ENCODE data around the gene GPNMB. TPM values are rescaled to one million over a fixed set of nuclear protein-coding genes. Genes with fewer than 3 reads are reported as not detected.

GPNMB gene
- total and polyA plus RNA-seq, 10 of the 15 experiments (the other 5 are each of a cell fraction or from before 2014, with no cell fraction given): 5.9 to 22.3 (median 10.0) TPM

- TF ChIP-seq ZNF687 (IDR thresholded peaks at IDR 0.05) (no peak), SRF (IDR thresholded peaks at IDR 0.05; ENCODE audit: low read depth in 2 of 2, low read length in 2 of 2) (no peak)
Measured at GRCh38 chr7:23315366-23315765, 68.8 kb downstream of the GPNMB start (continued).

Other genes with a start within 250 kb of the GPNMB start
- 24.2 and 25.1 TPM in 2 replicates for gene HYCC1, start 232.6 kb upstream of the GPNMB start, total RNA-seq (2014; rRNA removed)
- gene HYCC1, start 232.6 kb upstream of the GPNMB start, total RNA-seq (2014; rRNA removed; fragmentation: Illumina TruSeq; extraction: Trizol): 25.6 and 28.6 TPM in 2 replicates
- gene HYCC1, start 232.6 kb upstream of the GPNMB start, total RNA-seq (2021): 45.7 and 47.3 TPM in 2 replicates
- gene HYCC1, start 232.6 kb upstream of the GPNMB start, polyA plus RNA-seq (2011; rRNA removed): 37.7 and 63.4 TPM in 2 replicates
- 34.0 and 40.5 TPM in 2 replicates for gene HYCC1, start 232.6 kb upstream of the GPNMB start, polyA plus RNA-seq (2014; fragmentation: Illumina TruSeq; extraction: Trizol)
- gene HYCC1, start 232.6 kb upstream of the GPNMB start, polyA plus RNA-seq (2014; fragmentation: Nextera tagmentation; extraction: Ambion mirVana): 1 to 10 TPM; 8.5 to 9.9 TPM
- 22.1 and 24.8 TPM in 2 replicates for gene HYCC1, start 232.6 kb upstream of the GPNMB start, polyA plus RNA-seq (2014; rRNA removed)
- gene HYCC1, start 232.6 kb upstream of the GPNMB start, polyA plus RNA-seq (2016; fragmentation: Nextera tagmentation; extraction: Ambion mirVana): 10 to 100 TPM; 55.9 to 62.9 TPM
- gene KLHL7, start 141.0 kb upstream of the GPNMB start, total RNA-seq (2014; rRNA removed): 14.2 and 17.3 TPM in 2 replicates
- gene KLHL7, start 141.0 kb upstream of the GPNMB start, total RNA-seq (2014; rRNA removed; fragmentation: Illumina TruSeq; extraction: Trizol): 19.5 and 22.0 TPM in 2 replicates
- gene KLHL7, start 141.0 kb upstream of the GPNMB start, total RNA-seq (2021): 20.0 and 22.4 TPM in 2 replicates
- gene KLHL7, start 141.0 kb upstream of the GPNMB start, polyA plus RNA-seq (2011; rRNA removed): 38.7 and 61.0 TPM in 2 replicates
- 16.4 and 24.4 TPM in 2 replicates for gene KLHL7, start 141.0 kb upstream of the GPNMB start, polyA plus RNA-seq (2014; fragmentation: Illumina TruSeq; extraction: Trizol)
- 10 to 100 TPM in 1 of 2 experiments, 1 to 10 TPM in 1; 6.4 to 12.4 TPM for gene KLHL7, start 141.0 kb upstream of the GPNMB start, polyA plus RNA-seq (2014; fragmentation: Nextera tagmentation; extraction: Ambion mirVana)
- 19.6 and 22.6 TPM in 2 replicates for gene KLHL7, start 141.0 kb upstream of the GPNMB start, polyA plus RNA-seq (2014; rRNA removed)
- gene KLHL7, start 141.0 kb upstream of the GPNMB start, polyA plus RNA-seq (2016; fragmentation: Nextera tagmentation; extraction: Ambion mirVana): 10 to 100 TPM; 33.7 to 34.5 TPM
- gene NUP42, start 64.7 kb upstream of the GPNMB start, total RNA-seq (2014; rRNA removed): 124 and 126 TPM in 2 replicates
- 66.6 and 72.9 TPM in 2 replicates for gene NUP42, start 64.7 kb upstream of the GPNMB start, total RNA-seq (2014; rRNA removed; fragmentation: Illumina TruSeq; extraction: Trizol)
- 47.6 and 48.6 TPM in 2 replicates for gene NUP42, start 64.7 kb upstream of the GPNMB start, total RNA-seq (2021)
- gene NUP42, start 64.7 kb upstream of the GPNMB start, polyA plus RNA-seq (2011; rRNA removed): 60.4 and 64.3 TPM in 2 replicates
- 82.6 and 93.0 TPM in 2 replicates for gene NUP42, start 64.7 kb upstream of the GPNMB start, polyA plus RNA-seq (2014; fragmentation: Illumina TruSeq; extraction: Trizol)
- 10 to 100 TPM; 58.6 to 92.1 TPM for gene NUP42, start 64.7 kb upstream of the GPNMB start, polyA plus RNA-seq (2014; fragmentation: Nextera tagmentation; extraction: Ambion mirVana)
- 101 and 105 TPM in 2 replicates for gene NUP42, start 64.7 kb upstream of the GPNMB start, polyA plus RNA-seq (2014; rRNA removed)
- 10 to 100 TPM; 62.1 to 75.8 TPM for gene NUP42, start 64.7 kb upstream of the GPNMB start, polyA plus RNA-seq (2016; fragmentation: Nextera tagmentation; extraction: Ambion mirVana)
- gene MALSU1, start 52.6 kb downstream of the GPNMB start, total RNA-seq (2014; rRNA removed): 115 and 135 TPM in 2 replicates
- gene MALSU1, start 52.6 kb downstream of the GPNMB start, total RNA-seq (2014; rRNA removed; fragmentation: Illumina TruSeq; extraction: Trizol): 34.5 and 37.5 TPM in 2 replicates
- gene MALSU1, start 52.6 kb downstream of the GPNMB start, total RNA-seq (2021): 65.5 and 67.5 TPM in 2 replicates
- gene MALSU1, start 52.6 kb downstream of the GPNMB start, polyA plus RNA-seq (2011; rRNA removed): 82.0 and 97.8 TPM in 2 replicates
- gene MALSU1, start 52.6 kb downstream of the GPNMB start, polyA plus RNA-seq (2014; fragmentation: Illumina TruSeq; extraction: Trizol): 24.7 and 31.6 TPM in 2 replicates
- gene MALSU1, start 52.6 kb downstream of the GPNMB start, polyA plus RNA-seq (2014; fragmentation: Nextera tagmentation; extraction: Ambion mirVana): 10 to 100 TPM in 1 of 2 experiments, 1 to 10 TPM in 1; 8.5 to 35.0 TPM
- 121 and 126 TPM in 2 replicates for gene MALSU1, start 52.6 kb downstream of the GPNMB start, polyA plus RNA-seq (2014; rRNA removed)
- 100 to 1,000 TPM; 155 to 159 TPM for gene MALSU1, start 52.6 kb downstream of the GPNMB start, polyA plus RNA-seq (2016; fragmentation: Nextera tagmentation; extraction: Ambion mirVana)
- 30.8 and 38.9 TPM in 2 replicates for gene IGF2BP3, start 223.7 kb downstream of the GPNMB start, total RNA-seq (2014; rRNA removed)
- 56.8 and 62.3 TPM in 2 replicates for gene IGF2BP3, start 223.7 kb downstream of the GPNMB start, total RNA-seq (2014; rRNA removed; fragmentation: Illumina TruSeq; extraction: Trizol)
- gene IGF2BP3, start 223.7 kb downstream of the GPNMB start, total RNA-seq (2021): 48.5 and 49.7 TPM in 2 replicates
- gene IGF2BP3, start 223.7 kb downstream of the GPNMB start, polyA plus RNA-seq (2011; rRNA removed): 43.3 and 63.1 TPM in 2 replicates
- gene IGF2BP3, start 223.7 kb downstream of the GPNMB start, polyA plus RNA-seq (2014; fragmentation: Illumina TruSeq; extraction: Trizol): 61.2 and 76.6 TPM in 2 replicates
- gene IGF2BP3, start 223.7 kb downstream of the GPNMB start, polyA plus RNA-seq (2014; fragmentation: Nextera tagmentation; extraction: Ambion mirVana): 1 to 10 TPM; 4.6 to 4.7 TPM
- gene IGF2BP3, start 223.7 kb downstream of the GPNMB start, polyA plus RNA-seq (2014; rRNA removed): 41.4 and 43.1 TPM in 2 replicates
- gene IGF2BP3, start 223.7 kb downstream of the GPNMB start, polyA plus RNA-seq (2016; fragmentation: Nextera tagmentation; extraction: Ambion mirVana): 10 to 100 TPM; 15.0 to 16.0 TPM

All from GM12878 (cell line).